Skeletal muscle satellite cell (primary cell): ENCODE results near the gene SPOCD1.

Experiments
- H3K27me3 ChIP-seq: 2 replicates; pipeline ENCODE4 v1.7.0; 2013; ENCODE audit warnings: low read length; ENCODE audit not compliant: control insufficient read depth, insufficient read depth
- H3K36me3 ChIP-seq: 2 replicates; pipeline ENCODE4 v1.7.0; 2013; ENCODE audit warnings: mild to moderate bottlenecking, control low read depth, low read length; ENCODE audit not compliant: insufficient read depth
- H3K4me1 ChIP-seq: 2 replicates; pipeline ENCODE4 v1.7.0; 2013; ENCODE audit warnings: low read length; ENCODE audit not compliant: control insufficient read depth, insufficient read depth
- H3K4me2 ChIP-seq: 2 replicates; pipeline ENCODE4 v1.7.0; 2013; ENCODE audit warnings: mild to moderate bottlenecking, low read length
- H3K4me3 ChIP-seq: 2 replicates; pipeline ENCODE4 v1.7.0; 2013; ENCODE audit warnings: low read length
- H3K9ac ChIP-seq: 2 replicates; pipeline ENCODE4 v1.7.0; 2013; ENCODE audit warnings: mild to moderate bottlenecking, low read depth, low read length, moderate library complexity
- H3K9me3 ChIP-seq: replicated peaks from 2 replicates; pipeline ENCODE4 v1.7.0; 2013; ENCODE audit warnings: mild to moderate bottlenecking, control low read depth, low read length

SPOCD1 gene

GRCh38 chr1:31846484-31846883 lies 30.7 kb upstream of the SPOCD1 start:
- Histone ChIP-seq H3K9me3 (no peaks in the 10 kb centered on the region), H3K4me3 (no peak overlapping the region), H3K4me1 (peaks cover 10% of the 10 kb centered on the region), H3K4me2 (no peak overlapping the region), H3K36me3 (no peaks in the 10 kb centered on the region), H3K9ac (no peak overlapping the region), H3K27me3 (peaks cover 5% of the 10 kb centered on the region)

DNA sequence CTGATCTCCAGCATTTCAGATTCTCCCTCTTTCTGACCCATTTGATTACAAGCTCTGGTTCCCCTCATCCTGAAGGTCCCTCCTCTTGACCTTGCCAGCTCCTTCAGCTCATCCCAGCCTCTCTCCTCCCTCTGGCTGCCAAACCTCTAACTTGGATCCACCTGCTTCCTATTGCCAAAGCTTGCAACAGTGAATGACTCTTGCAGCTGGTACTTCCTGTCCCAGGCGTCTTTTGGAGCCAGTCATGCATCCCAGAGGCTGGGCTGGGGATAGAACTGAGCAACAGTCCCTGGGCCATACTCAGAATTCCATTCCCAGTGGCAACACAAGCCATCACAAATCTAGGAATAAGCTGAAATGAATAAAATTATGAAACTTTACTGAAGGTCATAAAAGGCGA lies 27.7 kb upstream of the SPOCD1 start:
- Histone ChIP-seq H3K4me1 (peaks cover 10% of the 10 kb centered on the region), H3K36me3 (no peaks in the 10 kb centered on the region), H3K9me3 (no peaks in the 10 kb centered on the region), H3K4me3 (no peak overlapping the region), H3K4me2 (no peak overlapping the region), H3K27me3 (no peaks in the 10 kb centered on the region), H3K9ac (no peak overlapping the region)

DNA sequence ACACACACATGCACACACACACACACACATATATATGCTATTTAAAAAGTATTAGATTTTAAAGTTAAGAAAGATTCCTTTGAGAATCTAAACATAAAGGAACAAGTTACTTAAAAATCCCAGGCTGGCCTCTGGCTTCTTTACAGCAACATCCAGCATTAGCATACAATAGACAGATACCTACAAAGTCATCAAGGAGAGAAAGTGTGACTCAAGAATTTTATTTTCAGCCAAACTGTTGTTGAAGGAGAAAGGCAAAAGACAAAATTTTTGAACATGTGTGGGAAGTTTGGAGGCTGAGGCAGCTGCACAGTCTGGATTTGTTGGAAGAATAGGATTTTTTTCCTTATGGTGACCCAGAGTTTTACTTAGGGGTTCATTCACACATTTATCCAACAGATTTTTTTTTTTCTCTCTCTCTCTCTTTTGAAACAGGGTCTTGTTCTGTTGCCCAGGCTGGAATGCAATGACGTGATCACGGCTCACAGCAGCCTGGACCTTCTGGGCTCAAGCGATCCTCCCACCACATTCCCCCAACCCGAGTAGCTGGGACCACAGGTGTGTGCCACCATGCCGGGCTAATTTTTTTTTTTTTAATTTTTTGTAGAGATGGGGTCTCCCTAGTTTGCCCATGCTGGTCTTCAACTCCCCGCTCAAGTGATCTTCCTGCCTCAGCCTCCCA lies 24.0 kb upstream of the SPOCD1 start:
- no peaks in the 10 kb centered on the region for H3K36me3 ChIP-seq
- H3K4me1 ChIP-seq = peaks cover 10% of the 10 kb centered on the region
- H3K9ac ChIP-seq = no peak overlapping the region
- H3K4me3 ChIP-seq = no peak overlapping the region
- H3K9me3 ChIP-seq = no peaks in the 10 kb centered on the region
- no peak overlapping the region for H3K4me2 ChIP-seq
- peaks cover 18% of the 10 kb centered on the region for H3K27me3 ChIP-seq

- Histone ChIP-seq H3K9me3 (no peaks in the 10 kb centered on the region), H3K4me2 (no peak overlapping the region), H3K36me3 (no peaks in the 10 kb centered on the region), H3K9ac (no peak overlapping the region), H3K27me3 (peaks cover 23% of the 10 kb centered on the region), H3K4me3 (no peak overlapping the region), H3K4me1 (no peaks in the 10 kb centered on the region)
These were observed 21.8 kb upstream of the SPOCD1 start for GRCh38 chr1:31837451-31838158.

DNA sequence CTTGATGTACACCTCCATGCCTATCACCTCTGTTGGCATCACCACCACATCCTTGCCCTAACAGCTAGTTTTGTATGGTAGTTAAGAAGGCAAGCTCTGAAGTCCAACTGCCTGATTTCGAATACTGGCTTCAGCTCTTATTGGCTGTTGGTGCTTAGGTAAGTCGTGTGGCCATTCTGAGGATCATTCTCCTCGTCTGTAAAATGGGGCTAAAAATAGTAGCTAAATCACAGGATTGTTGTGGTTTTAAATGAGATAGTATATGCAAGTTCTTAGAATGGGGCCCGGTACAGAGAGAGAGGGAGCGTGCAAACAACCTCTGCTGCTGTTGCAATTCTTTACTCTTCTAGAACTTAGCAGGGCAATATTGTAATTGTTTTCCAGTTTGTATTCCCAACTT lies 20.8 kb upstream of the SPOCD1 start:
- Histone ChIP-seq H3K9me3 (no peaks in the 10 kb centered on the region), H3K4me1 (peaks cover 5% of the 10 kb centered on the region), H3K4me3 (no peak overlapping the region), H3K27me3 (peaks cover 23% of the 10 kb centered on the region), H3K4me2 (no peak overlapping the region), H3K9ac (no peak overlapping the region), H3K36me3 (no peaks in the 10 kb centered on the region)

DNA sequence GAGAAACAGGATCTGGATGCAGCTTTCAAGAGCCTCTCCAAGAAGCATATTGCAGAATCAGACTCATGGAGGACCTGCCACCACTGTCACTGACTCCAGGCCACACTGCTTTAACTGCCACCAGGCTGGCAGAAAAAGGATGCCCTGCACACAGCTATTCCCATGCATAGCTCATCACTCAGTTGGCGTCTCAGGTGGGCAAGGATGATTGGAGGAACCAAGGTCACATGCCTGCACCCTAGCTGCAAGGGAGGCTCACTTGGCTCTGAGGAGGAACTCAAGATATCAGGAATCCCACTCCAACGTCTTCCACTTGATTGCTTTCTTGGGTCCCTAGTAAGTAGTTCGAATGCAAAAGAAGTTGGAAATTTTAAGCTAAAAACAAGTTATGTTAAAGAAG lies 19.6 kb upstream of the SPOCD1 start:
- no peak overlapping the region for H3K4me3 ChIP-seq
- H3K36me3 ChIP-seq = no peaks in the 10 kb centered on the region
- peaks cover 26% of the 10 kb centered on the region for H3K27me3 ChIP-seq
- H3K4me1 ChIP-seq = peaks cover 9% of the 10 kb centered on the region
- no peak overlapping the region for H3K9ac ChIP-seq
- no peak overlapping the region for H3K4me2 ChIP-seq
- H3K9me3 ChIP-seq = no peaks in the 10 kb centered on the region

- H3K4me3 ChIP-seq = no peak overlapping the region
- H3K9me3 ChIP-seq = no peaks in the 10 kb centered on the region
- no peak overlapping the region for H3K4me2 ChIP-seq
- peaks cover 9% of the 10 kb centered on the region for H3K4me1 ChIP-seq
- peaks cover 35% of the 10 kb centered on the region for H3K27me3 ChIP-seq
- no peaks in the 10 kb centered on the region for H3K36me3 ChIP-seq
- no peak overlapping the region for H3K9ac ChIP-seq
These were observed 18.7 kb upstream of the SPOCD1 start for GRCh38 chr1:31834501-31834900.

DNA sequence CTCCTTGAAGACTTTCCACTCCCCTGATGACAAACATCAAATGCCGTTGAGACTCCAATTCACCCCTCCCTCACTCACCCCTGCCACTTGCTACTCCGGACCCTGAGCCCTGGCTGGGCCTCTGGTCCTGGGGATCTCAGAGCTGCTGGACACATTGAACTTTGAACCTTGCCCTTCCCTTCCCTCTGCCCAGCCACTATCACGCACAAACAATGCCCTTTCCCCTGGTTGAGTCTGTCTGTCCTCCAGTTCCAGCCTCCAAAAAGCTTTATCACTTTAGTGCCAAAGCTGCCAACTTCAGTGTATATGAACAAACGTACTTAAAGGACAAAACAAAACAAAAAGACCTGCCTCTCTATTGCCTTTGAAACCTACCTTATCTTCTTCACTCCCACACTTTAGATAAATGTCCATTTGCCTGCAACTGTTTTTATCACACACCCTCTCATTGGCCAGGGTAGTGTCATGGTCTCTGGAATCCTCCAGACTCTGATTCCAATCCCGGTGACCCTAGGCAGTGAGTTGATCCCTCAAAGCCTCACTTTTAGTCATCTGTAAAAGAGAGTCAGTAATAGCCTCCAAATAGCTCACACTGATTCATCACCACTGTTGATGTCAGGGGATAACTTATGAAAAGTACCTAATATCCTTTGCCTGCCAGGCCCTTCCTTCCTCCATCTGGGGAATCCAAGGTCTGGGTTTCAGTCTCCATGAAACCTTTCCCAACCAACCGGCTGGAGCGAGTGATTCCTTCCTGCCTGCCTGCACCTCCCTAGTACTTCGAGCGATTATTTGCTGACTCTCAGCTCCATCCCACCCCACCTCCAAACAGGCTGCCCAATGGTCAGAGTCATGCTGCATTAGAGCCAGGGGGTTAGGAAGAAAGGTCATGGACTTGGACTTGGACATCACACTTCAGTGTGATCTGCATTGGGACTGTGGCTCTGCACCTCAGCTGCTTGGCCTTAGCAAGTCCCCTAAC lies 15.9 kb upstream of the SPOCD1 start:
- Histone ChIP-seq H3K4me2 (no peak overlapping the region), H3K9me3 (no peaks in the 10 kb centered on the region), H3K36me3 (no peaks in the 10 kb centered on the region), H3K9ac (no peak overlapping the region), H3K4me3 (no peak overlapping the region), H3K4me1 (peaks cover 9% of the 10 kb centered on the region), H3K27me3 (peaks cover 38% of the 10 kb centered on the region)

DNA sequence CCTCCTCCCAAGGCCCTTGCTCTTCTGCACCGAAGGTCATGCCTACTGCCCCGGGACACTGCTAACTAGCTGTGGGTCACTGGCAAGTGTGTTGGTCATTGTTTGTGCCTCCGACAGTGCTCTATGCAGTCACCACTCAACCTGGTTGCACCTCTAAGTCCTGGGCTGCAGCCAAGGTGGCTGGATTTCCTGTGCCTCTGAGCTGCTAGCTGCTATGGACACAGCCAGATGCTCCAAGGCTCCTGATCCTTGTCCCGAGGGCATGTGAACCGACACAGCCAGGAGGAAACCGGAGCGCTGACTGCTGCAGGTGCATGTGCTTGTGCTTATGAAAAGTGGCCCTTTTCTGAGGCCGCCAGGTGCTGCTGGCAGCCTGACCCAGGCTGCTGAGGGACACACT lies 14.7 kb upstream of the SPOCD1 start:
- Histone ChIP-seq H3K4me2 (no peak overlapping the region), H3K36me3 (no peaks in the 10 kb centered on the region), H3K27me3 (peaks cover 32% of the 10 kb centered on the region), H3K9me3 (no peaks in the 10 kb centered on the region), H3K9ac (no peak overlapping the region), H3K4me3 (no peak overlapping the region), H3K4me1 (peaks cover 9% of the 10 kb centered on the region)

DNA sequence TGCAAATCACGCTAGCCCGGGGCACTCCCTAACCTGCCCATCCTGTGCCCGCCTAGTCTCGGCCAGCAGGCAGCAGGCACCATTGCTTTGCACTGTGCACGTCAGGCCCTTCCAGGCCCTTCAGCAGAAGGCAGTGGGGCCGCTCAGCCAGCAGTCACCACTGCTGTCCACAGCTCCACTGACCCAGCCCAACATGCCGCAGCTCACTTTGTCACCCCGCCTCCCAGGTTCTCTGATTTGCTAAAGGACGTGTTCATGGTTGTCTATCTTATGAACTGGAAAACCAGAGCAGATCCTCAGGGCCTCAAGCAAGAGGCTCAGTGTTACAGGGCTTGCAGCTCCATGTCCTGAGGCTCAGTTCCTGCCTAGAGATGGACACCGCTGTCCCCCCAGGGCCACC lies 14.2 kb upstream of the SPOCD1 start:
- no peaks in the 10 kb centered on the region for H3K36me3 ChIP-seq
- H3K4me2 ChIP-seq = no peak overlapping the region
- H3K27me3 ChIP-seq = peaks cover 28% of the 10 kb centered on the region
- H3K9me3 ChIP-seq = no peaks in the 10 kb centered on the region
- no peak overlapping the region for H3K4me3 ChIP-seq
- H3K9ac ChIP-seq = no peak overlapping the region
- H3K4me1 ChIP-seq = peaks cover 9% of the 10 kb centered on the region

GRCh38 chr1:31828926-31829690 lies 13.3 kb upstream of the SPOCD1 start:
- Histone ChIP-seq H3K9ac (no peak overlapping the region), H3K9me3 (no peaks in the 10 kb centered on the region), H3K4me2 (no peak overlapping the region), H3K4me1 (peaks cover 9% of the 10 kb centered on the region), H3K36me3 (no peaks in the 10 kb centered on the region), H3K27me3 (peaks cover 27% of the 10 kb centered on the region), H3K4me3 (no peak overlapping the region)
